NCI-H748 (cell line): Measurements from ENCODE around the gene CACNA1H.

Experiments used
- DNase-seq: peaks from one replicate; lab custom pipeline; 2025; ENCODE audit not compliant: unreplicated experiment; lab: John Stamatoyannopoulos, UW

Gene CACNA1H

DNA sequence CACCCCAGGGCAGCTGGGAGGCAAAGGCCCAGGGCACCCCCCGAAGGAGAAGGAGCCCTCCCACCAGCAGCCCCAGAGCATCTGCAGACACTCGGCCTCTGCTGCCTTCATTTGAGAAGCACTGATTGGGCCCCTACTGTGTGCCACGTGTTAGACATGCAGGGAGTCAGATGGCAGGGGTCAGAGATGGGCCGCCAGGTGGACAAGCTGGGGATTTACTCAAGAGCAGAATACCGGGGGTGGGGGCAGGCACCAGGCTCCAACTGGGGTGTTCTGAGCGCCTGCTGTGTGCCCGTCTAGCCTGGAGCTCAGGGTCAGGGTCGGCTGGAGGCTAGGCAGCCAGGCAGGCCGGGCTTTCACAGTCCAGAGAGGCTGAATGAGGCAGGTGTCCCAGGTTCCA lies 53.4 kb downstream of the CACNA1H start:
- DNase-seq = no peak

- no peak for DNase-seq
Measured at GRCh38 chr16:1206786-1207185, 53.9 kb downstream of the CACNA1H start.

GRCh38 chr16:1208239-1208830 lies 55.4 kb downstream of the CACNA1H start:
- DNase-seq = no peak

GRCh38 chr16:1209081-1209480 lies 56.2 kb downstream of the CACNA1H start:
- DNase-seq = no peak

DNA sequence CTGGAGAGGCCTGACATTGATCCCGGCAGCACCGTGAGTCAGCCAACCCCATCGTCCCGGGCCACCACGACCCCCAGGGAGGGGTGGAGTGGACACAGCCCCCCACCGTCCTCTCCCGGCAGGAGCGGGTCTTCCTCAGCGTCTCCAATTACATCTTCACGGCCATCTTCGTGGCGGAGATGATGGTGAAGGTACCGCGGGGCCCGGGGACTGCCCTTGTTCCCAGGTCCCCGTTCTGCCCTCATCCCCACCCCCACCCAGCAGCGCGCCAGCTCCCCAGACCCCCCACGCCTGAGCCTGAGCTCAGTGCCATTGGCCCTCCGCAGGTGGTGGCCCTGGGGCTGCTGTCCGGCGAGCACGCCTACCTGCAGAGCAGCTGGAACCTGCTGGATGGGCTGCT lies 57.6 kb downstream of the CACNA1H start:
- no peak for DNase-seq

DNA sequence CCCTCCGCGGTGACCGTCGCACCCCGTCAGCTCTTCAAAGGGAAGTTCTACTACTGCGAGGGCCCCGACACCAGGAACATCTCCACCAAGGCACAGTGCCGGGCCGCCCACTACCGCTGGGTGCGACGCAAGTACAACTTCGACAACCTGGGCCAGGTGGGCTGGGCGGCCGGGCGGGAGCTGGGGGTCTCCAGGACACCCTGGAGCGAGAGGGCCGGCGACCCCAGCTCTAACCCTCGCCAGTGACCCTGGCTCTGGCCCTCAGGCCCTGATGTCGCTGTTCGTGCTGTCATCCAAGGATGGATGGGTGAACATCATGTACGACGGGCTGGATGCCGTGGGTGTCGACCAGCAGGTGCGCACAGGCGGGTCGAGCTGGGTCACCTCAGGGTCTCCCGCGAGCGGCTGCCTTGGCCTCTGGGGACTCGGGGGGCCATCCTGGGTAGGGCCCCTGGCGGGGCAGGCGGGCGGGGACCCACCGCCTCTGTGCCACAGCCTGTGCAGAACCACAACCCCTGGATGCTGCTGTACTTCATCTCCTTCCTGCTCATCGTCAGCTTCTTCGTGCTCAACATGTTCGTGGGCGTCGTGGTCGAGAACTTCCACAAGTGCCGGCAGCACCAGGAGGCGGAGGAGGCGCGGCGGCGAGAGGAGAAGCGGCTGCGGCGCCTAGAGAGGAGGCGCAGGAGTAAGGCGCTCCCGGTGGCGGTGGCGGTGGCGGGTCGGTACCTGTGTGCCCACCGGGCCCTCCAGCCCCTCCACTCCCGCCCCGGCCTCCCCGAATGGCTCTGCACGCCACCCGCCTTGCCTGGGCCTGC lies 58.8 kb downstream of the CACNA1H start:
- DNase-seq = no peak

DNA sequence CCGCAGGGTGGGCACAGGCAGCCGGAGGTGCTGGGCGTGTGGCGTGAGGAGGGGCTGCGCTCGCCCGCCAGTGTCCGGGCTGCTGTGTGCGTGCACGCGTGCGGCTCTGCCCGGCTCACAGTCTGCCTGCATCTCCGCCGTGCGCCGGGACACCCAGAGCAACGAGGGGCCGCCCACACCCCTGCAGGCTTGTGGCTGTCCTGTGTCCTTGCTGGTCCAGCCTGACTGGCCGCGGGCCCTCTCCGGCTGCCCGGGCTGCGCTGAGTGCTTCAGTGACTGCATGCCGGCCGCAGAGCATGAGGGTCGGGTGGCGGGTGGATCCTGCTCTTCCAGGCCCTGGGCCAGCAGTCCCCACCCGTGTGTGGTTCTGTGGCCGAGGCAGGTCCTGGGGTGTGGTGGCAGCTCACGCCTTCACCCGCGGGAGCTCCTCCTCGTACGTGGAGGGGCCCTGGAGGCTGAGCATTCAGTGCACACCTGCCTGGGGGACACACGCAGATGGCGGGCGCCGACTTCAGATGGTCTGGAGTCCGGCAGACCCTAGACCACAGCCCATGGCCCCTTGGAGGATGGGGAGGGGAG lies 59.8 kb downstream of the CACNA1H start:
- no peak for DNase-seq

GRCh38 chr16:1213231-1213630 lies 60.3 kb downstream of the CACNA1H start:
- DNase-seq = no peak

GRCh38 chr16:1213796-1214372 lies 61.0 kb downstream of the CACNA1H start:
- DNase-seq = no peak

DNA sequence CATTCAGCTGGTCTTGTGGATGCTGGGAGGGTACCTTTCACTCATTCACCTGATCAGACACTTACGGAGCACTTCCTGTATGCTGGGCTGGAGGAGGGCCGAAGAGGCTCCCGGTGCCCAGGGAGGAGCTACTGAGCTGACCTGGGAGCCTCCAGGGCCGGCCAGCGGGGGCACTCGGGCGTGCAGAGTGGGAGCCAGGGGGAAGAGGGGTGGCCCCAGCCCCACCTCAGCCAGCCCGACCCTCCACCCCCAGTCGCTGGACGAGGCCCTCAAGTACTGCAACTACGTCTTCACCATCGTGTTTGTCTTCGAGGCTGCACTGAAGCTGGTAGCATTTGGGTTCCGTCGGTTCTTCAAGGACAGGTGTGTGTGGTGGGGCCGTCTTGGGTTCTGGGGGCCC lies 61.8 kb downstream of the CACNA1H start:
- DNase-seq = no peak

DNA sequence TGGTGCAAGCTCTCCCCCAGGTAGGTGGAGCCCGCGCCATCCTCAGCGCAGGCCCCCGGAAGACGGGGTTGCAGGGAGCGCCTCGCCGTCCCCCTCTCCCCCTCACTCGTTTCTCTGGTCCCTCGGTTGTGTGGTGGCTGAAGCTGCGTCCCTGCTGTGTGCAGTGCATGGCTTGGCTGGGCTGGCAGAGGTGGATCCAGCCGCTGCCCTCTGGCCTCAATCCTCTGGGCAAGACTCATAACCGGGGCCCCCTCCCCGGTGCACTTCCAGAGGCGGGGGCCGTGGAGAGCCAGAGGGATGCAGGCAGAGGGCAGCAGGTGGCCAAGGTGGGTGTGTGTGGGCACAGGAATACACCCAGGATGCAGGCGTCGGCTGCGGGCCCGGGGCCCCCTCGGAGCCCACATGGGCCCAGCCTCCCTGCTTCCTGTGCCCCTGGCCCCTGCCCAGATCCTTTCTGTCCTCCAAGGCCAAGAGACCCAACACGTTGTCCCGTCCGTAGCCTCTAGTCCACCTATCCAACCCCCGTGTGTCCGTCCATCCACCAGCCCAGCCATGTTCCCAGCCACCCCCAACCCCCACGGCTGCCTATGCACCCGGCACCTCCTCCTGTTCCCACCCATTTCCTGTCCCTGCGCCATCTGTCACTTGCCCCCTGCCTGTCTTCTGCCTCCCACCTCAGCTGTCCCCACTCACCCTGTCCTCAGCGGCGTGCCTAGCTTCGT lies 62.8 kb downstream of the CACNA1H start:
- DNase-seq = no peak

DNA sequence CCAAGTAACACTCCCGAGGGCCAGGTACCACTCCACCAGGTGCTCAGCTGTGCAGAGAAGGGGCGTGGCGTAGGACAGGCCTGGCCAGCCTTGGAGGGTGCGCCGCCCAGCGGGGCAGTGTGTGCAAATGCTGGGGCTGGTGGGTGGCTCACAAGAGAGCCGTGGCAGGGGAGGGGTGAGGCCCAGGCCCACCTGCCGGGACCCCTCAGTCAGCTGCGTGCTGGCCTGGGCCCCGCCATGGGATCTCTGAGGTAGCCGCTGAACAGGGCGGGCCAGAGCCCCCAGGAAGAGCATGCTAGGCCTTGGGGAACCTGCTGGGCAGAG lies 63.4 kb downstream of the CACNA1H start:
- no peak for DNase-seq

DNA sequence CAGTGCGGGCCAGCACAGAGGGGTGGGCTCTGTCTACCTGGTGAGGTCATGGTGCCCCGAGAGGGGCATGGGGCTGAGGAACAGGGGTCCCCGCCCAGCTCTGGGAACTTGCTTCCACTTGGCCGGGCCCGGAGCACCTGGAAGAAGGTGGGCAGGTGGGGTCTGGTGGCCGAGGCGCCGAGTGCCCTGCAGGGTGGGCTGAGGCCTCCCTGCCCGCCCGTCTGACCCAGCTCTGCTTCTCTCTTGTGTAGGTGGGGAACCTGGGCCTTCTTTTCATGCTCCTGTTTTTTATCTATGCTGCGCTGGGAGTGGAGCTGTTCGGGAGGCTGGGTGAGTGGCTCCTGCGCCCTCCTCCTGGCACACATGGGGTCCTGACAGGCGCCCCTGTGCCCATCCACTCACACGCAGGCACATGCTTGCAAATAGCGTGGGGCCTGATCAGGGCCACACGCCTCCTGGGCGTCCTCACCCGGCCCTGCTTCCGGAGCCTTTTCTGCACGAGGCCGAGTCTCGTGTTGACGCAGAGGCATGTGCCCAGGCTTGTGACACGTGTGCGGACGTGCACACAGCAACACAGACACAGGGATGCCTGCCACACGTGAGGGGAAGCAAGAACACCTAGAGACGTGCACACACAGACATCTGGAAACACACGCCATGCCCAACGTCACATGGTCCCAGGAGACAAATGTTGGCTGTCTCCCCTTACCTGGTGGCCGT lies 63.9 kb downstream of the CACNA1H start:
- no peak for DNase-seq

- no peak for DNase-seq
Measured at GRCh38 chr16:1217526-1217925, 64.6 kb downstream of the CACNA1H start.

DNA sequence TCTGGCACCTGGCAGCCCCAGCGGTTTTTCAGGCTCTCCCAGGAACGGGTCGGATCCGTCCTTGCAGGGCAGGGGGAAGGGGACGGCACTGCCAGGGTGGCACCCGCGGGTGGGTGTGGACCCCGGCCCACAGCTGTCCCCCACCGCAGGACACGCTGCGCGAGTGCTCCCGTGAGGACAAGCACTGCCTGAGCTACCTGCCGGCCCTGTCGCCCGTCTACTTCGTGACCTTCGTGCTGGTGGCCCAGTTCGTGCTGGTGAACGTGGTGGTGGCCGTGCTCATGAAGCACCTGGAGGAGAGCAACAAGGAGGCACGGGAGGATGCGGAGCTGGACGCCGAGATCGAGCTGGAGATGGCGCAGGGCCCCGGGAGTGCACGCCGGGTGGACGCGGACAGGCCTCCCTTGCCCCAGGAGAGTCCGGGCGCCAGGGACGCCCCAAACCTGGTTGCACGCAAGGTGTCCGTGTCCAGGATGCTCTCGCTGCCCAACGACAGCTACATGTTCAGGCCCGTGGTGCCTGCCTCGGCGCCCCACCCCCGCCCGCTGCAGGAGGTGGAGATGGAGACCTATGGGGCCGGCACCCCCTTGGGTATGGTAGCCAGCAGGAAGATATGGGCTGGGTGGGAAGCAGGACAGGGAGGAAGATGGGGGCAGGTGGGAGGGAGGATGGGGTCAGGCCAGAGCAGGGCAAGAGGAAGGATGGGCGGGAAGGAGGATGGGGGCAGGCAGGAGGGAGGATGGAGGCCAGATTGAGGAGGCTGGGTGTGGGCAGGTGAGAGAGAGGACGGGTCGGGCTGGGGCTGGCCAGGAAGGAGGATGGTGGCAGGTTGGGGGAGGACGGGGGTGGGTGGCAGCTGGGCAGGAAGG lies 65.4 kb downstream of the CACNA1H start:
- no peak for DNase-seq

DNA sequence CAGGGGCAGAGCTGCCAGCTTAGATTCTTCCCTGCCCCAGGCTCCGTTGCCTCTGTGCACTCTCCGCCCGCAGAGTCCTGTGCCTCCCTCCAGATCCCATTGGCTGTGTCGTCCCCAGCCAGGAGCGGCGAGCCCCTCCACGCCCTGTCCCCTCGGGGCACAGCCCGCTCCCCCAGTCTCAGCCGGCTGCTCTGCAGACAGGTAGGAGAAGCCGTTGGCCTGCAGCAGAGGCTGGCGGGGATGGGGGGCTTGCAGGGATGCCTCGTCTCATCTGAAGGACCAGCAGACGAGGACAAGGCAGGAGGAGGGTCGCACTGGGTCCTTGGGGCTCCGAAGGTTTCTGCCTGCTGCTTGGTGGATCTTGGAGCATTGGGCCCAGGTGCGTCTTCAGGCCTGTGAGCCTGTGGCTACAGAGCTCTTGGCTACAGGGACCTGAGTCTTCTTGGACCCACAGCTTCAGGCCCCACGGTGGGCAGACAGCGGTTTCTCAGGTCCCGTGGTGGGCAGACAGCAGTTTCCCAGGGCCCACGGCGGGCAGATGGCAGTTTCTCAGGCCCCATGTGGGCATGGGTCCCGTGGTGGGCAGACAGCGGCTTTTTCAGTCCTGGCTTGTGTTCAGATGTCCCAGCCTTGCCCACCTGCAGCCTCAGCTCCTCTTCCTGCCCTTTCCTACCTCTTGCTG lies 66.2 kb downstream of the CACNA1H start:
- DNase-seq = no peak

DNA sequence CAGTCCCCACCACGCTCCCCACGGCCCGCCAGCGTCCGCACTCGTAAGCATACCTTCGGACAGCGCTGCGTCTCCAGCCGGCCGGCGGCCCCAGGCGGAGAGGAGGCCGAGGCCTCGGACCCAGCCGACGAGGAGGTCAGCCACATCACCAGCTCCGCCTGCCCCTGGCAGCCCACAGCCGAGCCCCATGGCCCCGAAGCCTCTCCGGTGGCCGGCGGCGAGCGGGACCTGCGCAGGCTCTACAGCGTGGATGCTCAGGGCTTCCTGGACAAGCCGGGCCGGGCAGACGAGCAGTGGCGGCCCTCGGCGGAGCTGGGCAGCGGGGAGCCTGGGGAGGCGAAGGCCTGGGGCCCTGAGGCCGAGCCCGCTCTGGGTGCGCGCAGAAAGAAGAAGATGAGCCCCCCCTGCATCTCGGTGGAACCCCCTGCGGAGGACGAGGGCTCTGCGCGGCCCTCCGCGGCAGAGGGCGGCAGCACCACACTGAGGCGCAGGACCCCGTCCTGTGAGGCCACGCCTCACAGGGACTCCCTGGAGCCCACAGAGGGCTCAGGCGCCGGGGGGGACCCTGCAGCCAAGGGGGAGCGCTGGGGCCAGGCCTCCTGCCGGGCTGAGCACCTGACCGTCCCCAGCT lies 67.3 kb downstream of the CACNA1H start:
- DNase-seq = no peak

DNA sequence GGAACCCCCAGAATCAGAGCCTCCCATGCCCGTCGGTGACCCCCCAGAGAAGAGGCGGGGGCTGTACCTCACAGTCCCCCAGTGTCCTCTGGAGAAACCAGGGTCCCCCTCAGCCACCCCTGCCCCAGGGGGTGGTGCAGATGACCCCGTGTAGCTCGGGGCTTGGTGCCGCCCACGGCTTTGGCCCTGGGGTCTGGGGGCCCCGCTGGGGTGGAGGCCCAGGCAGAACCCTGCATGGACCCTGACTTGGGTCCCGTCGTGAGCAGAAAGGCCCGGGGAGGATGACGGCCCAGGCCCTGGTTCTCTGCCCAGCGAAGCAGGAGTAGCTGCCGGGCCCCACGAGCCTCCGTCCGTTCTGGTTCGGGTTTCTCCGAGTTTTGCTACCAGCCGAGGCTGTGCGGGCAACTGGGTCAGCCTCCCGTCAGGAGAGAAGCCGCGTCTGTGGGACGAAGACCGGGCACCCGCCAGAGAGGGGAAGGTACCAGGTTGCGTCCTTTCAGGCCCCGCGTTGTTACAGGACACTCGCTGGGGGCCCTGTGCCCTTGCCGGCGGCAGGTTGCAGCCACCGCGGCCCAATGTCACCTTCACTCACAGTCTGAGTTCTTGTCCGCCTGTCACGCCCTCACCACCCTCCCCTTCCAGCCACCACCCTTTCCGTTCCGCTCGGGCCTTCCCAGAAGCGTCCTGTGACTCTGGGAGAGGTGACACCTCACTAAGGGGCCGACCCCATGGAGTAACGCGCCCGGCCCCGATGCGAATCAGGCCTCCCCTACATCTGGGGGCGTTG lies 68.1 kb downstream of the CACNA1H start:
- no peak for DNase-seq
